Panc1 (cell line): ENCODE results near the gene ZNF836. TPM values are rescaled to one million over a fixed set of nuclear protein-coding genes. Genes with fewer than 3 reads are reported as not detected.

Source experiments
- ATAC-seq: fragments of 200-7000 bp; cut with Tn5 transposase; 2 replicates; pipeline ENCODE4 v1.9.1; 2020; ENCODE audit warnings: mild to moderate bottlenecking, moderate library complexity
- BruUV-seq: library from RNA; stranded (reverse); fragments of 400-500 nt; replicated peaks from 2 replicates; lab custom pipeline; 2021; lab: Mats Ljungman, UMichigan
- CTCF ChIA-PET: fragments of 300-600 bp; sonication (Branson Sonifier 250); formaldehyde crosslinking; loops from one replicate; lab custom pipeline; 2022; ENCODE audit warnings: antibody characterized with exemption; lab: Charles Lee
- POLR2A ChIA-PET: fragments of 300-600 bp; sonication (Branson Sonifier 250); formaldehyde crosslinking; loops from one replicate; lab custom pipeline; 2022; ENCODE audit warnings: antibody characterized with exemption; lab: Charles Lee
- DNase-seq: peaks from one replicate; pipeline ENCODE4 v3.0.0-alpha.2; 2010; ENCODE audit warnings: low read depth, low spot score
- H3K27ac ChIP-seq: 2 replicates; pipeline ENCODE4 v1.5.1; 2011; ENCODE audit warnings: mild to moderate bottlenecking, low read length, inconsistent platforms
- H3K27me3 ChIP-seq: fragments of 200-500 bp; sonication (Bioruptor generic); 2 replicates; pipeline ENCODE4 v1.6.0; 2014; ENCODE audit warnings: low read length, inconsistent platforms; ENCODE audit not compliant: control insufficient read depth, insufficient read depth
- H3K36me3 ChIP-seq: fragments of 200-500 bp; sonication (Bioruptor generic); 2 replicates; pipeline ENCODE4 v1.5.1; 2014; ENCODE audit warnings: inconsistent platforms, mild to moderate bottlenecking, low read length, moderate library complexity; ENCODE audit not compliant: control insufficient read depth, insufficient read depth
- H3K4me1 ChIP-seq: 2 replicates; pipeline ENCODE4 v1.5.1; 2011; ENCODE audit warnings: inconsistent platforms, mild to moderate bottlenecking, low read length, moderate library complexity; ENCODE audit not compliant: control insufficient read depth, insufficient read depth
- H3K4me3 ChIP-seq, 2 experiments: 2 replicates each; pipeline ENCODE4 v1.5.1; 2011 to 2012; ENCODE audit warnings: low read depth in 2 of 2, low read length in 2 of 2, mild to moderate bottlenecking in 2 of 2, inconsistent platforms in 1 of 2, moderate library complexity in 1 of 2
- H3K9me3 ChIP-seq: fragments of 200-500 bp; sonication (Bioruptor generic); 2 replicates; pipeline ENCODE4 v1.5.1; 2014; ENCODE audit warnings: low read depth, mild to moderate bottlenecking, inconsistent platforms, low read length, moderate library complexity; ENCODE audit not compliant: control insufficient read depth, insufficient read depth
- POLR2AphosphoS5 ChIP-seq: IDR thresholded peaks from 2 replicates; pipeline ENCODE4 v1.6.1; 2012; ENCODE audit warnings: mild to moderate bottlenecking, low read depth, low read length, moderate library complexity
- SIN3A ChIP-seq: IDR thresholded peaks from 2 replicates; pipeline ENCODE4 v1.6.1; 2012; ENCODE audit warnings: low read depth, mild to moderate bottlenecking, low read length, moderate library complexity, borderline replicate concordance; ENCODE audit not compliant: insufficient read depth
- TCF7L2 ChIP-seq: IDR thresholded peaks from 2 replicates; pipeline ENCODE4 v1.6.1; 2011; ENCODE audit warnings: mild to moderate bottlenecking, low read depth, low read length, inconsistent platforms
- in situ Hi-C: cut with HindIII; loops from 2 replicates; pipeline ENCODE4 v1.10.0; 2016; ENCODE audit warnings: low sequenced_read_pairs, low pct_unique_long_range_greater_than_20kb
- intact Hi-C: fragments of 100-400 bp; cut with micrococcal nuclease; formaldehyde crosslinking; loops from one replicate; pipeline ENCODE4 v1.10.0; 2022; ENCODE audit not compliant: unreplicated experiment
- total RNA-seq: library from RNA; stranded (reverse); gene quantifications from one replicate; pipeline ENCODE4 v1.2.1, GENCODE V29; 2021; ENCODE audit not compliant: unreplicated experiment
- TF ChIP-seq, protein P1 (sequence below): fragments of 450-650 bp; IDR thresholded peaks from 2 replicates; pipeline ENCODE4 v1.5.1; 2017; ENCODE audit warnings: mild to moderate bottlenecking
- TF ChIP-seq, protein P2 (sequence below), 2 experiments: IDR thresholded peaks; 2 replicates each; pipeline ENCODE4 v1.6.1; 2011 to 2012; ENCODE audit warnings: low read depth in 2 of 2, control low read depth in 1 of 2, low read length in 1 of 2, mild to moderate bottlenecking in 1 of 2, moderate library complexity in 1 of 2; ENCODE audit not compliant: insufficient read depth in 1 of 2

ZNF836 gene
- total RNA-seq, 1 experiment from 2014 or later: 6.3 TPM

DNA sequence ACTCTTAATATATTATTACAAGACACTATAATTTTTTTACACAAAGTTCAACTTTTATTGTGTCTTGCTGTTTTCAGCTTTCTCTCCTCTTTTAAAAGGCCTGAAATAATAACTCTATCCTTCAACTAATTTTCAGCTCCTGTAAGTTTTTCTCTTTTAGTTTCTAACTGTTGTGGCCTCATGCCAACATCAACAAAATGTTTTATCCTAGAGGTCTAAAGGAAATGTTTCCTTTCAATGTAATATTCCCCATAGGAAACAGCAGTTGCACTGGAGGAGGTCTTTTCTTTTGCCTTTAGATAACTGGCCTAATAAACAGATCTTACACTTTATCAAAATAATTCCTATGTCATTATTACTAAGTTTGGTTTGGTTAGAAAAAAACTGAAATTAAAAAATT lies 23.2 kb downstream of the ZNF836 start:
- H3K4me1 ChIP-seq: no peaks in the 10 kb centered on the region
- DNase-seq (no peak), ATAC-seq (no peak)
- ChIA-PET CTCF (no interaction called here), POLR2A (no interaction called here)
- no TSS peak for BruUV-seq
- peaks cover 10% of the 10 kb centered on the region; the same call in 1 of the 2 replicates for H3K9me3 ChIP-seq
- no peak for TF ChIP-seq POLR2AphosphoS5
- TF ChIP-seq, protein P1, sequence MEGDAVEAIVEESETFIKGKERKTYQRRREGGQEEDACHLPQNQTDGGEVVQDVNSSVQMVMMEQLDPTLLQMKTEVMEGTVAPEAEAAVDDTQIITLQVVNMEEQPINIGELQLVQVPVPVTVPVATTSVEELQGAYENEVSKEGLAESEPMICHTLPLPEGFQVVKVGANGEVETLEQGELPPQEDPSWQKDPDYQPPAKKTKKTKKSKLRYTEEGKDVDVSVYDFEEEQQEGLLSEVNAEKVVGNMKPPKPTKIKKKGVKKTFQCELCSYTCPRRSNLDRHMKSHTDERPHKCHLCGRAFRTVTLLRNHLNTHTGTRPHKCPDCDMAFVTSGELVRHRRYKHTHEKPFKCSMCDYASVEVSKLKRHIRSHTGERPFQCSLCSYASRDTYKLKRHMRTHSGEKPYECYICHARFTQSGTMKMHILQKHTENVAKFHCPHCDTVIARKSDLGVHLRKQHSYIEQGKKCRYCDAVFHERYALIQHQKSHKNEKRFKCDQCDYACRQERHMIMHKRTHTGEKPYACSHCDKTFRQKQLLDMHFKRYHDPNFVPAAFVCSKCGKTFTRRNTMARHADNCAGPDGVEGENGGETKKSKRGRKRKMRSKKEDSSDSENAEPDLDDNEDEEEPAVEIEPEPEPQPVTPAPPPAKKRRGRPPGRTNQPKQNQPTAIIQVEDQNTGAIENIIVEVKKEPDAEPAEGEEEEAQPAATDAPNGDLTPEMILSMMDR: no peak
- TF ChIP-seq, protein P2, sequence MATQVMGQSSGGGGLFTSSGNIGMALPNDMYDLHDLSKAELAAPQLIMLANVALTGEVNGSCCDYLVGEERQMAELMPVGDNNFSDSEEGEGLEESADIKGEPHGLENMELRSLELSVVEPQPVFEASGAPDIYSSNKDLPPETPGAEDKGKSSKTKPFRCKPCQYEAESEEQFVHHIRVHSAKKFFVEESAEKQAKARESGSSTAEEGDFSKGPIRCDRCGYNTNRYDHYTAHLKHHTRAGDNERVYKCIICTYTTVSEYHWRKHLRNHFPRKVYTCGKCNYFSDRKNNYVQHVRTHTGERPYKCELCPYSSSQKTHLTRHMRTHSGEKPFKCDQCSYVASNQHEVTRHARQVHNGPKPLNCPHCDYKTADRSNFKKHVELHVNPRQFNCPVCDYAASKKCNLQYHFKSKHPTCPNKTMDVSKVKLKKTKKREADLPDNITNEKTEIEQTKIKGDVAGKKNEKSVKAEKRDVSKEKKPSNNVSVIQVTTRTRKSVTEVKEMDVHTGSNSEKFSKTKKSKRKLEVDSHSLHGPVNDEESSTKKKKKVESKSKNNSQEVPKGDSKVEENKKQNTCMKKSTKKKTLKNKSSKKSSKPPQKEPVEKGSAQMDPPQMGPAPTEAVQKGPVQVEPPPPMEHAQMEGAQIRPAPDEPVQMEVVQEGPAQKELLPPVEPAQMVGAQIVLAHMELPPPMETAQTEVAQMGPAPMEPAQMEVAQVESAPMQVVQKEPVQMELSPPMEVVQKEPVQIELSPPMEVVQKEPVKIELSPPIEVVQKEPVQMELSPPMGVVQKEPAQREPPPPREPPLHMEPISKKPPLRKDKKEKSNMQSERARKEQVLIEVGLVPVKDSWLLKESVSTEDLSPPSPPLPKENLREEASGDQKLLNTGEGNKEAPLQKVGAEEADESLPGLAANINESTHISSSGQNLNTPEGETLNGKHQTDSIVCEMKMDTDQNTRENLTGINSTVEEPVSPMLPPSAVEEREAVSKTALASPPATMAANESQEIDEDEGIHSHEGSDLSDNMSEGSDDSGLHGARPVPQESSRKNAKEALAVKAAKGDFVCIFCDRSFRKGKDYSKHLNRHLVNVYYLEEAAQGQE (IDR thresholded peaks at IDR 0.05; ENCODE audit: insufficient read depth in 1 of 2, low read depth in 2 of 2, low read length in 1 of 2): no peak
- no peak for TF ChIP-seq TCF7L2
- TF ChIP-seq SIN3A: no peak
- in situ Hi-C loops: no loop called here
- intact Hi-C loops: no loop called here
- H3K27me3 ChIP-seq: no peaks in the 10 kb centered on the region
- no peak overlapping the region for H3K27ac ChIP-seq
- no peak overlapping the region for H3K4me3 ChIP-seq
- no peaks in the 10 kb centered on the region for H3K36me3 ChIP-seq

DNA sequence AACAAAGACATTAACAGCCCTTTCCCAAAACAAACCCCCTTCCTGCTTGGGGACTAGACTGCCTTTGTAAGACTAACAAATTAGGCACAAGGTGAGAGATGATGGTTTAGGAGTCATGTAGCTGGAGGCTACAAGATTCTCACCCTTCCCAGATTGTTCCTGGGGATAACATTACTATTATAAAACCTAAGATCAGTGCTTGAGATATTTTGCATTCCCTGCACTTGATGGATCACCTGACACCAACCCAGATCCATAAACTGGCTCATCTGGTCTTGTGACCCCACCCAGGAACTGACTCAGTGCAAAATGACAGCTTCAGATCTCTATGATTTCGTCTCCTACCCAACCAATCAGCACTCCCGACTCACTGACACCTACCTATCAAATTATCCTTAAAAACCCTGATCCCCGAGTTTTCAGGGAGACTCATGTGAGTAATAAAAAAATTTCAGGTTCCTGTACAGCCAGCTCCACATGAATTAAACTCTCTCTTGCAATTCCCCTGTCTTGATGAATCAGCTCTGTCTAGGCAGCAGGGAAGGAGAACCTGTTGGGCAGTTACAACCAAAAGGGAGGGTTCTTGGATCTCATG lies 29.3 kb downstream of the ZNF836 start:
- DNase-seq (no peak), ATAC-seq (no peak)
- Histone ChIP-seq H3K9me3 (no peaks in the 10 kb centered on the region; the same call in 1 of the 2 replicates), H3K27ac (no peak overlapping the region), H3K4me1 (no peaks in the 10 kb centered on the region; the same call in 1 of the 2 replicates), H3K27me3 (no peaks in the 10 kb centered on the region), H3K4me3 (no peak overlapping the region), H3K36me3 (no peaks in the 10 kb centered on the region; the same call in 1 of the 2 replicates)
- ChIA-PET CTCF (no interaction called here), POLR2A (no interaction called here)
- in situ Hi-C loops: no loop called here
- intact Hi-C loops: no loop called here
- no TSS peak for BruUV-seq
- TF ChIP-seq, protein P1: no peak
- TF ChIP-seq, protein P2 (IDR thresholded peaks at IDR 0.05; ENCODE audit: insufficient read depth in 1 of 2, low read depth in 2 of 2, low read length in 1 of 2): no peak
- TF ChIP-seq POLR2AphosphoS5 (no peak), SIN3A (no peak), TCF7L2 (no peak)
